PFSK-1 (cell line): ENCODE data around the gene KCNJ6.

Experiments used
- FOXP2 ChIP-seq: optimal IDR thresholded peaks from 2 replicates; pipeline ENCODE3; 2011; ENCODE audit warnings: borderline replicate concordance, control low read depth, inconsistent platforms; ENCODE audit not compliant: insufficient read depth; ENCODE audit errors: extremely low read length, extremely low read depth
- POLR2AphosphoS5 ChIP-seq: IDR thresholded peaks from 2 replicates; pipeline ENCODE4 v1.6.1; 2012; ENCODE audit warnings: low read depth, mild to moderate bottlenecking, control low read depth, low read length, moderate library complexity
- SIN3A ChIP-seq: IDR thresholded peaks from 2 replicates; pipeline ENCODE4 v1.6.1; 2012; ENCODE audit warnings: mild to moderate bottlenecking, low read length, moderate library complexity, borderline replicate concordance; ENCODE audit not compliant: insufficient read depth
- TAF1 ChIP-seq: IDR thresholded peaks from 2 replicates; pipeline ENCODE4 v1.6.1; 2012; ENCODE audit warnings: low read length, control low read depth, borderline replicate concordance; ENCODE audit not compliant: insufficient read depth
- TF ChIP-seq, protein P1 (sequence below), 2 experiments: IDR thresholded peaks; 2 replicates each; pipeline versions ENCODE4 v1.6.1 to v1.8.0; 2011 to 2012; ENCODE audit warnings: low read depth in 2 of 2, low read length in 2 of 2, control low read depth in 1 of 2, inconsistent platforms in 1 of 2, mild to moderate bottlenecking in 1 of 2, moderate library complexity in 1 of 2; ENCODE audit not compliant: insufficient read depth in 1 of 2

DNA sequence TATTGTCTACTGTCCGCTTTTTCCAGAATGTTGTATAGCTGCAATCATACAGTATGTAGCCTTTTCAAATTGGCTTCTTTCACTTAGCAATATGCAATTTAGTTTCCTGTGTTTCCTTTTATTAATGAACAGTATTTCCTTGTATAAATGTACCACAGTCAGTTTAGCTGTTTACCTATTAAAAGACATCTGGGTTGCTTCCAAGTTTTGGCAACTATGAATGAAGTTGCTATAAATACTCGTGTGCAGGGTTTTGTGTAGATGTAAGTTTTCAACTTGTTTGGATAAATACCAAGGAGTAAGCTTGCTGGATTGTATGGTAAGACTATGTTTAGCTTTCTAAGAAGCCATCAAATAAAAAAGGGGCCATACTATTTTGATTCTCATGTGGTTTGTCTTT lies 24.4 kb upstream of the KCNJ6 start:
- TF ChIP-seq, protein P1, sequence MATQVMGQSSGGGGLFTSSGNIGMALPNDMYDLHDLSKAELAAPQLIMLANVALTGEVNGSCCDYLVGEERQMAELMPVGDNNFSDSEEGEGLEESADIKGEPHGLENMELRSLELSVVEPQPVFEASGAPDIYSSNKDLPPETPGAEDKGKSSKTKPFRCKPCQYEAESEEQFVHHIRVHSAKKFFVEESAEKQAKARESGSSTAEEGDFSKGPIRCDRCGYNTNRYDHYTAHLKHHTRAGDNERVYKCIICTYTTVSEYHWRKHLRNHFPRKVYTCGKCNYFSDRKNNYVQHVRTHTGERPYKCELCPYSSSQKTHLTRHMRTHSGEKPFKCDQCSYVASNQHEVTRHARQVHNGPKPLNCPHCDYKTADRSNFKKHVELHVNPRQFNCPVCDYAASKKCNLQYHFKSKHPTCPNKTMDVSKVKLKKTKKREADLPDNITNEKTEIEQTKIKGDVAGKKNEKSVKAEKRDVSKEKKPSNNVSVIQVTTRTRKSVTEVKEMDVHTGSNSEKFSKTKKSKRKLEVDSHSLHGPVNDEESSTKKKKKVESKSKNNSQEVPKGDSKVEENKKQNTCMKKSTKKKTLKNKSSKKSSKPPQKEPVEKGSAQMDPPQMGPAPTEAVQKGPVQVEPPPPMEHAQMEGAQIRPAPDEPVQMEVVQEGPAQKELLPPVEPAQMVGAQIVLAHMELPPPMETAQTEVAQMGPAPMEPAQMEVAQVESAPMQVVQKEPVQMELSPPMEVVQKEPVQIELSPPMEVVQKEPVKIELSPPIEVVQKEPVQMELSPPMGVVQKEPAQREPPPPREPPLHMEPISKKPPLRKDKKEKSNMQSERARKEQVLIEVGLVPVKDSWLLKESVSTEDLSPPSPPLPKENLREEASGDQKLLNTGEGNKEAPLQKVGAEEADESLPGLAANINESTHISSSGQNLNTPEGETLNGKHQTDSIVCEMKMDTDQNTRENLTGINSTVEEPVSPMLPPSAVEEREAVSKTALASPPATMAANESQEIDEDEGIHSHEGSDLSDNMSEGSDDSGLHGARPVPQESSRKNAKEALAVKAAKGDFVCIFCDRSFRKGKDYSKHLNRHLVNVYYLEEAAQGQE (IDR thresholded peaks at IDR 0.05; ENCODE audit: insufficient read depth in 1 of 2, low read depth in 2 of 2, low read length in 2 of 2), result no peak
- no peak for TF ChIP-seq TAF1
- no peak for TF ChIP-seq POLR2AphosphoS5
- no peak for TF ChIP-seq FOXP2
- no peak for TF ChIP-seq SIN3A
